ENCODE results near the gene PIK3R1. TPM values are rescaled to one million over a fixed set of nuclear protein-coding genes. Genes with fewer than 3 reads are reported as not detected.
A peak's percentile ranks its signal among the peaks of the same experiment; 100 is the strongest.
"Not testable (repeated sequence)": the region's sequence is repeated elsewhere in the genome, so short reads cannot be mapped to it uniquely, and the experiment has no call there.

Gene PIK3R1
- total RNA-seq, 3 donors from 2014 or later: 21.1 to 23.6 (median 22.5) TPM

DNA sequence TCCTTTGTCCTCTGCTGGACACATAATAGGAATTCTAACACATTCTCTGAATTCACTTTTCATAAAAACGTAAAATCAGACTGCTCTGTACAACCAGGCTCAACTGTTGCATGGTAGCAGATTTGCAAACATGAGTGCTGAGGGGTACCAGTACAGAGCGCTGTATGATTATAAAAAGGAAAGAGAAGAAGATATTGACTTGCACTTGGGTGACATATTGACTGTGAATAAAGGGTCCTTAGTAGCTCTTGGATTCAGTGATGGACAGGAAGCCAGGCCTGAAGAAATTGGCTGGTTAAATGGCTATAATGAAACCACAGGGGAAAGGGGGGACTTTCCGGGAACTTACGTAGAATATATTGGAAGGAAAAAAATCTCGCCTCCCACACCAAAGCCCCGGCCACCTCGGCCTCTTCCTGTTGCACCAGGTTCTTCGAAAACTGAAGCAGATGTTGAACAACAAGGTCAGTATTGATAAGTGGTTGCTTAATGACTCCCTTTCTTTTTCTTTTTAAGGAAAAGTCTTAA, 11.1 kb downstream of the PIK3R1 start:
- no peak for ATAC-seq
- Mint-ChIP-seq H3K27me3 (ENCODE audit: low read depth) (no peaks in the 10 kb centered on the region), H3K9me3 (no peaks in the 10 kb centered on the region), H3K36me3 (ENCODE audit: insufficient read depth) (peaks cover 40% of the 10 kb centered on the region), H3K4me1 (ENCODE audit: low read depth) (peaks cover 91% of the 10 kb centered on the region), H3K4me3 (no peak overlapping the region)
- no peak for DNase-seq

DNA sequence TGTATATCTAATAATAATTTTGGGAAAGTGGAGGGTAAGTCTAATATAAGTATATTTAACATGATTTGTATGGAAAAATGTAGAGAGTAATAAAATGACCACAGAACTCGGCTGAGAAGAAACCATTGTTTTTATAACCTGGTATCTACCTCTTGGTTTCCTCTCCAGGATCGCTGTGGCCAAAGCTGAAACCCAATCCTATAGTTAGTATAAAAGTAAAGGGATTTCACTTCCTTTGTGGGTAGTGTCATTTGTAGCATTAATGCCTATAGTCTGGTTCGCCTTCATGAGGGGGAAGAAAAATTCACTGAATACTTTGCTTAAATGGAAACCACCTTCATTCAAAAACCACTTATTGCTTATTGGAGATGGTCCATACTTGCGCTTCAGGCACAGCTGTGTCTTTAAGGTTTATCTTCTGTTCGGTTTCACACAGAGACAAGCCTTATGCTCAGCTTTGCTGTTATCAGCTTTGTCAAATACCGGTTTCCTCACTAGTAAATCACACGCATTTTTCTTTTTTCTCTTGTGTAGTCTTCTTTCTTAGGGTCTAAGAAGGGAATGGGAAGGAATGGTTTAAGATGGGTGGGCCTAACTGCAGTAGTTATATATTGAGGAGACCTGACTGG, 12.1 kb downstream of the PIK3R1 start:
- H3K4me1 Mint-ChIP-seq (ENCODE audit: low read depth): peaks cover 92% of the 10 kb centered on the region
- no peak overlapping the region for H3K4me3 Mint-ChIP-seq
- ATAC-seq (no peak), DNase-seq (no peak)
- peaks cover 38% of the 10 kb centered on the region for H3K36me3 Mint-ChIP-seq (ENCODE audit: insufficient read depth)
- no peaks in the 10 kb centered on the region for H3K27me3 Mint-ChIP-seq (ENCODE audit: low read depth)
- H3K9me3 Mint-ChIP-seq: no peaks in the 10 kb centered on the region

DNA sequence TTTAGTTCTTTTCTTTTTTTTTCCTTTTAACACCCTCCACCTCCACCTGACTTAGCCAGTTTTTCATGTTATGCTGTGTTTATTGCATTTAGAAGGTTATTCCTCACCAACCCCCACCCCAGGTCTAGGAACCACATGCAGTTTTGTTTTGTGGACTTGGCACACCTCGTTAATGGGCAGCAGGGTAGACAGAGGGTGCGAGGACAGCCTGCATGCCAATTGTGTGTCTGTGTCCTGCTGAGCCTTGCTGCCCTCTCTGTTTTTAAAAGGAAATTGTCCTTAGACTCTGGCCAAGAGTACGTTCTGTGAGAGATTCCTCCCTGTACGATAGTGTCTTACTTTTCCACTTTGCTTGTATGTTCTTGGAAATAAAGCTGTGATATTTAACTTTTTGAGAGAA, 13.9 kb downstream of the PIK3R1 start:
- ATAC-seq: no peak
- H3K4me3 Mint-ChIP-seq: no peak overlapping the region
- peaks cover 89% of the 10 kb centered on the region for H3K4me1 Mint-ChIP-seq (ENCODE audit: low read depth)
- DNase-seq: no peak
- H3K36me3 Mint-ChIP-seq (ENCODE audit: insufficient read depth): peaks cover 39% of the 10 kb centered on the region
- no peaks in the 10 kb centered on the region for H3K27me3 Mint-ChIP-seq (ENCODE audit: low read depth)
- no peaks in the 10 kb centered on the region for H3K9me3 Mint-ChIP-seq

DNA sequence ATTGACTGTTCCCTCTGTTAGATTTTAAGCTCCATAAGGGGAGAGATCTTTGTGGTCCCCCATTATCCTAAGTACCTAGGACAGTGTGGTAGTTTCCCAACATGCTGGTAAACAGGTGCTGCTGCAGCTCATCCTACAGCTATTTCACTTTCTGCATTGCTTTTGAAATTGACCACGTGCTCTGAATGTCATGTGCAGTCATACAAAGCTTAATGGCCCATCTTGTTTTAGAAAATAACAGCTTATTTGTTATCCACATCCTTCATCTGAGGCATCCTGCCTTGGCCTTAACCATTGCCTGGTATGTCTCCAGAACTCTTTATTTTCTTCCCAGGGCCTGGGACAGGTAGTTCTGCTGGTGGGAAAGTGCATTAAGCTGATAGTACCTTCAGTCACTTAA, 14.7 kb downstream of the PIK3R1 start:
- Mint-ChIP-seq H3K36me3 (ENCODE audit: insufficient read depth) (peaks cover 40% of the 10 kb centered on the region), H3K9me3 (no peaks in the 10 kb centered on the region), H3K4me1 (ENCODE audit: low read depth) (peaks cover 84% of the 10 kb centered on the region), H3K27me3 (ENCODE audit: low read depth) (no peaks in the 10 kb centered on the region), H3K4me3 (no peak overlapping the region)
- DNase-seq: no peak
- no peak for ATAC-seq

DNA sequence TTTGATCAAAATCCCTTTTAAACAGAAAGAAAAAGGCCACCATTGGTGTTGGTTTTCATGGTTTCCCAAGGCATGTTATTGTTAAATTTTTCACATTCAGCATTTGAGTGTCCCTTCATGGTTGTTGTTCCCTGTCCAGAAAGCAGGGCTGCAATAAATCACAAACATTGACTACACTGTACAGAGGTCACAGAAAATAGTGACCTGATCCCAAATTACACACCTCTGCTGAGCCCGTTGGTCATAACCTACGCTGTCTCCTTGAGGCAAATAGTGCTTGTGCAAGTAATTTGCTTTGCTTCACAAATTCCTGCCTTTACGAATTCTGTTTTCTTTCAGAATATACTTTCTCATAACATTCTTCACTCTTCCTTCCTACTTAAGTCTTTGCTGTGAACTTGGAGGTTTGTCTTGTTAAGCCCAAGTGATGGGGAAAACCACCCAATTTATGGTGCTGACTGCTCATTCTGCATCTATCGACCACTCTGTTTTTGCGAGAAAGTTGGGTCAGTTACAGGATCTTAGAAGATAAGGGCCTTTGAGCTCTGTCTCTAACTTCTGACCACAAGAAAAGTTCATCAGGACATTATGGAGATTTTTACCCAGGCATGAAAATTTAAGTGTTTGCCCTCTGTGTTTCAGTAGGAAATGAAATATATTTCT, 16.0 kb downstream of the PIK3R1 start:
- no peaks in the 10 kb centered on the region for H3K9me3 Mint-ChIP-seq
- ATAC-seq (no peak), DNase-seq (no peak)
- peaks cover 77% of the 10 kb centered on the region for H3K4me1 Mint-ChIP-seq (ENCODE audit: low read depth)
- no peak overlapping the region for H3K4me3 Mint-ChIP-seq
- peaks cover 28% of the 10 kb centered on the region for H3K36me3 Mint-ChIP-seq (ENCODE audit: insufficient read depth)
- H3K27me3 Mint-ChIP-seq (ENCODE audit: low read depth): no peaks in the 10 kb centered on the region

DNA sequence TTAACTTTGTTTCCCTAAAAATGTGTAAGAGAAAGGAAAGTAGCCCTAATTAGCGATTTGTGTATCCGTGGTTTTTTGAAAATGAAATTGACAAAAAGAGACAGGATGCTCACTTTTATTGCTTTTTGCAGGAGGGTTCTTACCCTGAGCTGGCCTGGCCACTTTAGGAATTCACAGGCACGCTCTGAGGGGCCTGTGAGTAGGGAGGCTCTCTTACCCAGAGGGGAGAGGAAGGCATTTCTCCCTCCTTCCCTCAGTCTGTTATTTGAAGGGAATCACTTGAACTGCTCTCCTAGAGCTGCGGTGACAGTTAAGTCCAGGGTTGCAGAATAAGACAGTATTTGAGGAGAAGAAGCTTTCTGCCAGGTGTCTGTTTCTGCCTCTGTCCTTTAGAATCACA, 16.7 kb downstream of the PIK3R1 start:
- no peak for DNase-seq
- no peak for ATAC-seq

DNA sequence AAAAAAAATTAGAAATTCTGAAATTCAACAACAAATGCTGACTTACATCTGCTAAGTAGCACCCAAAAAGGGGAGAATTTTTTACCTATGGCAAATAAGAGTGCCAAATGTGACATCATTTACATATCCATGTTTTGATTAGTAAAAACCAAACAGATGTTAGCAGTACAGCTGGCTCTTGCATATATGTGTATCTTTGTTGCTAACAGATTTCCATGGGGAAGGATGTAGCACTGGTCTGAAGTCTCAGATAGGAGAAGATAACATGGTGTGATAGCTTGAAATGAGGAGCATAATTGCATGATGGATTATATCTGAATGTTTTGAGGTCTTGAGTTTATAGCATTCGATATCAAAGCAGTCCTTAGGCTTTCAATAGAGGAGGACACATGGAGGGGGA, 17.5 kb downstream of the PIK3R1 start:
- Mint-ChIP-seq H3K27me3 (ENCODE audit: low read depth) (no peaks in the 10 kb centered on the region), H3K4me1 (ENCODE audit: low read depth) (peaks cover 76% of the 10 kb centered on the region), H3K4me3 (no peak overlapping the region), H3K9me3 (no peaks in the 10 kb centered on the region), H3K36me3 (ENCODE audit: insufficient read depth) (peaks cover 20% of the 10 kb centered on the region)
- no peak for DNase-seq
- peak in 1 of 2 donors; percentile 10 for ATAC-seq

More for the DNA sequence above, 16.7 kb downstream of the PIK3R1 start:
- H3K36me3 Mint-ChIP-seq (ENCODE audit: insufficient read depth): peaks cover 23% of the 10 kb centered on the region
- peaks cover 78% of the 10 kb centered on the region for H3K4me1 Mint-ChIP-seq (ENCODE audit: low read depth)
- no peak overlapping the region for H3K4me3 Mint-ChIP-seq
- H3K9me3 Mint-ChIP-seq: no peaks in the 10 kb centered on the region
- no peaks in the 10 kb centered on the region for H3K27me3 Mint-ChIP-seq (ENCODE audit: low read depth)

DNA sequence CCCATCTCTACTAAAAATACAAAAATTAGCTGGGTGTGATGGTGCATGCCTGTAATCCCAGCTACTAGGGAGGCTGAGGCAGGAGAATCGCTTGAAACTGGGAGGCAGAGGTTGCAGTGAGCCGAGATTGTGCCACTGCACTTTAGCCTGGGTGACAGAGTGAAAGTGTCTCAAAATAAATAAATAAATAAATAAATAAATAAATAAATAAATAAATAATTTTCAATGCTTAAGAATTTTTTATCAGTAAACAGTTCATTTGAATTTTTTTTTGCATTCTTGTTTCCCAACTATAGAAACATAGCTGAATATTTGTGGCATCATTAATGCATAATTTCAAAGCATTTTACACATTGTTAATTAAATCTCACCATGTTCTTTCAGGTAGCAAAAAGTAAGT, 19.7 kb downstream of the PIK3R1 start:
- H3K4me3 Mint-ChIP-seq; DNase-seq; H3K9me3 Mint-ChIP-seq; H3K27me3 Mint-ChIP-seq (ENCODE audit: low read depth); ATAC-seq: not testable (repeated sequence)
- H3K4me1 Mint-ChIP-seq (ENCODE audit: low read depth): peaks cover 78% of the 10 kb centered on the region
- peaks cover 14% of the 10 kb centered on the region for H3K36me3 Mint-ChIP-seq (ENCODE audit: insufficient read depth)

DNA sequence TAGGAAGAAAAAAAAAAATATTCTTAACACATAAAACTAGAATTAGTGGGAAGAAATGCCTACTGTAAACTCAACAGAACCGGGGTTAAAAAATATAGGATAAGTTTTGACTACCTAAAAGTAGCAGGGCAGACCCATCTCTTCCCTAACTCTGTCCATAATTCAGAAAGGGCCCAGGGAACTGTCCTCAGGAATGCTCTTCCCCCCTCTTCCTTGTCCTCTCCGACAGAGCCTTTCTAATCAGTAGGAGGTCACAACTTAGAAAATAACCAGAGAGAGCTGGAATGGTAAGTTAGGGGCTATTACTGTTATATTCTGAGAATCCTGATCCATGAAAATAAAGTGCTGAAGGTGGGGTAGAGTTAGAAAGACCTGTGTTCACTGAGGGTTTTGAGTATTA, 22.2 kb downstream of the PIK3R1 start:
- Mint-ChIP-seq H3K9me3 (no peaks in the 10 kb centered on the region), H3K4me3 (no peak overlapping the region), H3K27me3 (ENCODE audit: low read depth) (no peaks in the 10 kb centered on the region), H3K36me3 (ENCODE audit: insufficient read depth) (peaks cover 7% of the 10 kb centered on the region), H3K4me1 (ENCODE audit: low read depth) (peaks cover 77% of the 10 kb centered on the region)
- ATAC-seq: no peak
- DNase-seq: no peak

DNA sequence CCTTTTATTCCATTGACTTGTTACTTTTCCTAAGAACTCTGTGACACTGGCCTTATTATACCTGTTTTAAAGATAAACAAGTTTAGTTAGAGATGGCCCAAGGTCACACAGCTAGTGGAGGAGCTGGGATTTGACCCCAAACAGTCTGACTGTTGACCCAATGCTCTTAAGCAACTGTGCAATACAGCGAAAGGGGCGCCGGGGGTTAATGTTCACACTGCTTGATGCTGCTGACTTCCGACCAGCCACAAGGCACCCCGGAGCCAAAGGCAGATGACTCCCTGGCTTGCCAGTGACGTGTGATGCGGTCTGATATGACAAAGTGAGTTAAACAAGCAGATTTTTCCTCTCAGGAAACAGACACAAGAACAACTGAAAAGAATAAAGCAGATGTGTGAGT, 23.9 kb downstream of the PIK3R1 start:
- no peaks in the 10 kb centered on the region for H3K27me3 Mint-ChIP-seq (ENCODE audit: low read depth)
- H3K4me3 Mint-ChIP-seq: peak overlapping the region; percentile 64
- ATAC-seq: peak; percentile 99
- DNase-seq: peak; percentile 78
- H3K9me3 Mint-ChIP-seq: no peaks in the 10 kb centered on the region
- peaks cover 77% of the 10 kb centered on the region for H3K4me1 Mint-ChIP-seq (ENCODE audit: low read depth)
- peaks cover 3% of the 10 kb centered on the region for H3K36me3 Mint-ChIP-seq (ENCODE audit: insufficient read depth)

DNA sequence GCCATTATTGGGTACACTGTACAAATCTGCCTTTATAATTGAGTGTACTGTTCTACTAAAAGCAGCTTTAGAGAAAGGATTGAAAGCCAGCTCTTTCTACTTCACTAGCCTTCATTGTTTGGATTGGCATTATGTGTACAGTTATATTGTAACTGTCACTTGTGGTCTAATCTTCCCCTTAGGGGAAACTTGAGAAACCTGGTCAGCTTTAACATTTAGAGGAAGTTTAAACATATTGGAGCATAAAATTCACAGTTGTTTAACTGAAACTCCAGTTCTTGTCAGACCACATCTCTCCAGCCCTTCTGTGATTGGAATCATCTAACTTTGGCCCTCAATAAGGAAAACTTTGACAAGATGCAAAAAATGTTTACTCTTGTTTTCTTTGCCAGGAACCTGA, 24.6 kb downstream of the PIK3R1 start:
- Mint-ChIP-seq H3K27me3 (ENCODE audit: low read depth) (no peaks in the 10 kb centered on the region), H3K4me1 (ENCODE audit: low read depth) (peaks cover 79% of the 10 kb centered on the region), H3K4me3 (peak overlapping the region; percentile 8), H3K36me3 (ENCODE audit: insufficient read depth) (peaks cover 3% of the 10 kb centered on the region), H3K9me3 (no peaks in the 10 kb centered on the region)
- ATAC-seq (no peak), DNase-seq (no peak)

DNA sequence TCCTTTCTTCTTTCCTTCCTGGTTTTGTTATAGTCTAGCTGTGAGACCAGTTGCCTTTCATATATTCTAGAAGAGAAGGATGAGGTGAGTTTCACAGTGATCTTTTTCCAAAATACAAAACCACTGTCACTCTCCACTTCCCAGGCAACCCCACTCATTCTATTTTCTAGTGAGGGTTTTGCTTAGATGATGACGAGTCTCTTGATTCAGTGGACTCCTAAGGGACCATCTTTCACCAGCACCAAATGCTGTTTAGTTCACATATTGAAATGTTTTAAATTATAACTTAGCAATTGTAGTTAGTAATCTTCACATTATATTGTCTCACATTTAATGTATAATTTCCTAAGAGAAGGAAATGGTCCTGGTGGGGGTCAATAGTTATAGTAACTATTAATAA, 25.2 kb downstream of the PIK3R1 start:
- H3K36me3 Mint-ChIP-seq (ENCODE audit: insufficient read depth): peaks cover 3% of the 10 kb centered on the region
- no peaks in the 10 kb centered on the region for H3K27me3 Mint-ChIP-seq (ENCODE audit: low read depth)
- peaks cover 83% of the 10 kb centered on the region for H3K4me1 Mint-ChIP-seq (ENCODE audit: low read depth)

DNA sequence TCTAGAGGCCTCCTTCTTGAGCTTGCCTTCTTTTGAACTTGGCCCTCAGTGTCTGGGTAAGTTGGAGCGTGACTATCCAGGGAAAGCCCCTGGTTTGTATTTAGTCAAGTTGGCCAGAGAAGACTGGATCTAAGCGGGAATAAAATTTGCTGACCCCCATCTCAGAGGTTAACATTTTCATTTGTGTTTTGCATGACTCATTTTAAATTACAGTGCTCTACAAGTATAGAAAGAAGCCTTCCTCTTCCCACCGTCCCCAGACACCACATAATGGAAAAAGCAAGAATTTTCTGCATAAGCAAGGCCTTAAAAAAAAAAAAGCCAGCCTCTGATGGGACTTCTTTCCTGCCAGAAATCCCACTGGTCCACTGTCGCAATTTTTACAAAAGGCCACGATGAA, 27.2 kb downstream of the PIK3R1 start:
- no peak overlapping the region for H3K4me3 Mint-ChIP-seq
- H3K4me1 Mint-ChIP-seq (ENCODE audit: low read depth): peaks cover 78% of the 10 kb centered on the region
- no peak for ATAC-seq
- no peaks in the 10 kb centered on the region for H3K9me3 Mint-ChIP-seq
- DNase-seq: no peak
- H3K27me3 Mint-ChIP-seq (ENCODE audit: low read depth): no peaks in the 10 kb centered on the region
- peaks cover 3% of the 10 kb centered on the region for H3K36me3 Mint-ChIP-seq (ENCODE audit: insufficient read depth)

More for the DNA sequence above, 25.2 kb downstream of the PIK3R1 start:
- no peak for ATAC-seq
- peak overlapping the region; percentile 8 for H3K4me3 Mint-ChIP-seq
- no peaks in the 10 kb centered on the region for H3K9me3 Mint-ChIP-seq
- DNase-seq: no peak

DNA sequence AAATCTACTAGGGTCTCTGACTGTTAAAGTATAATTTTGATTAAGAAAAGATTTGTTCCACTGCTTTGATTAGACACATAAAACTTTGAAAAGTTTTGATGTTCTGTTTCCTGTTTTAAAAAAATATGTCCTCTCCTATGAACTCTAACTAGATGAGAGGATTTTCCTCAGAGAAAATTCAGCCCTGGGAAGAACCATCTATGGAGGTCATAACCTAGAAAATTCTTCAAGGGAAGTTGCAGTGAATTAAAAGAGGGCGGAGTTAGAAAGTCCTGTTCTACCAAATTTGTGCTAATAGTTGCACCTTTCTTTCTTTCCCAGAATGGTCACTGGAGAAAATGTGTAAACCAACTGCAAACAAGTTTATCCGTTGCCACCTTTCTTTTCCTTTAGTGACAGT, 27.7 kb downstream of the PIK3R1 start:
- no peak for ATAC-seq

DNA sequence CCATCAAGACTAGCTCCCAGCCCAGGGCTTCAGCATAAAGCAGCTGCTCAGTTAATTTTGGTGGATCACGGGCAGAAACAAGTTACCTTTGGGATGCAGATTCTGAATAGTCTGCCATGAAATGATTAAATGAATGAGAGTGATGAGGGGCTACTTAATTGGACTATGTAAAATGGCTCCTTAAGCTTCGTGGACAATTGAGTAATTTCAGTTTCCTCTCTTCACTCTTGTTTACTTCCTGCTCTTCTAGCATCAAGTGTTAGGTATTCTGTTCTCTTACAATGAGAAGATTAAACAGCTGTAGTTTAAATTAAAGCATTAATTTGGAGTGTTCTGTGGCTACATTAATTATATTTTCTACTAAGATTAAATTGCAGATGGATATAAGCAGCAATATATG, 28.1 kb downstream of the PIK3R1 start:
- peaks cover 3% of the 10 kb centered on the region for H3K36me3 Mint-ChIP-seq (ENCODE audit: insufficient read depth)
- H3K4me3 Mint-ChIP-seq: peak overlapping the region; percentile 38
- H3K27me3 Mint-ChIP-seq (ENCODE audit: low read depth): no peaks in the 10 kb centered on the region
- no peak for ATAC-seq
- no peak for DNase-seq
- H3K9me3 Mint-ChIP-seq: no peaks in the 10 kb centered on the region
- peaks cover 73% of the 10 kb centered on the region for H3K4me1 Mint-ChIP-seq (ENCODE audit: low read depth)

More for the DNA sequence above, 27.7 kb downstream of the PIK3R1 start:
- H3K4me3 Mint-ChIP-seq: no peak overlapping the region
- H3K36me3 Mint-ChIP-seq (ENCODE audit: insufficient read depth): peaks cover 3% of the 10 kb centered on the region
- H3K4me1 Mint-ChIP-seq (ENCODE audit: low read depth): peaks cover 73% of the 10 kb centered on the region
- no peaks in the 10 kb centered on the region for H3K27me3 Mint-ChIP-seq (ENCODE audit: low read depth)
- no peaks in the 10 kb centered on the region for H3K9me3 Mint-ChIP-seq
- DNase-seq: no peak
